PC-9 (cell line): ENCODE measurements around the gene BICDL2. TPM values are rescaled to one million over a fixed set of nuclear protein-coding genes. Genes with fewer than 3 reads are reported as not detected.
"Not testable (repeated sequence)": the region's sequence is repeated elsewhere in the genome, so short reads cannot be mapped to it uniquely, and the experiment has no call there.

Experiments
- BruUV-seq: library from RNA; stranded (reverse); fragments of 400-500 nt; replicated peaks from 2 replicates; lab custom pipeline; 2021; lab: Mats Ljungman, UMichigan
- CTCF ChIA-PET: fragments of 300-600 bp; sonication (Branson Sonifier 250); formaldehyde crosslinking; loops from one replicate; lab custom pipeline; 2022; ENCODE audit warnings: antibody characterized with exemption; lab: Charles Lee
- POLR2A ChIA-PET: fragments of 300-600 bp; sonication (Branson Sonifier 250); formaldehyde crosslinking; loops from one replicate; lab custom pipeline; 2022; ENCODE audit warnings: antibody characterized with exemption; ENCODE audit not compliant: unreplicated experiment; lab: Charles Lee
- DNase-seq, 2 experiments: peaks; one replicate each; pipeline versions ENCODE4 v3.0.0 to v3.0.0-alpha.2; 2015 to 2022; ENCODE audit warnings: mixed read lengths in 1 of 2
- H2AFZ ChIP-seq: fragments of 200-600 bp; sonication (generic); 2 replicates; pipeline ENCODE4 v1.8.1; 2017; ENCODE audit warnings: antibody characterized with exemption
- H3F3A ChIP-seq: fragments of 200-600 bp; sonication (generic); 2 replicates; pipeline ENCODE4 v1.8.1; 2017; ENCODE audit warnings: antibody characterized with exemption, mild to moderate bottlenecking, low read depth; ENCODE audit not compliant: insufficient read depth
- H3K27ac ChIP-seq: fragments of 200-600 bp; sonication (generic); 2 replicates; pipeline ENCODE4 v1.6.1; 2016; ENCODE audit warnings: mixed run types
- H3K27me3 ChIP-seq: fragments of 200-600 bp; sonication (generic); 2 replicates; pipeline ENCODE4 v1.6.1; 2016; ENCODE audit warnings: low read depth, mixed run types; ENCODE audit not compliant: insufficient read depth
- H3K36me3 ChIP-seq: fragments of 200-600 bp; sonication (generic); 2 replicates; pipeline ENCODE4 v1.6.1; 2016; ENCODE audit warnings: low read depth, mixed run types
- H3K4me1 ChIP-seq: fragments of 200-600 bp; sonication (generic); replicated peaks from 2 replicates; pipeline ENCODE4 v1.6.1; 2016; ENCODE audit warnings: mixed run types; ENCODE audit not compliant: insufficient read depth
- H3K4me2 ChIP-seq: fragments of 200-600 bp; sonication (generic); 2 replicates; pipeline ENCODE4 v1.6.1; 2017; ENCODE audit warnings: mixed run types
- H3K4me3 ChIP-seq: fragments of 200-600 bp; sonication (generic); 2 replicates; pipeline ENCODE4 v1.6.1; 2016; ENCODE audit warnings: mixed run types
- H3K79me2 ChIP-seq: fragments of 200-600 bp; sonication (generic); 2 replicates; pipeline ENCODE4 v1.6.1; 2017; ENCODE audit warnings: low read depth, mixed run types
- H3K9me2 ChIP-seq: fragments of 200-600 bp; sonication (generic); 2 replicates; pipeline ENCODE4 v1.8.1; 2017; ENCODE audit warnings: mild to moderate bottlenecking; ENCODE audit not compliant: insufficient read depth
- H3K9me3 ChIP-seq: fragments of 200-600 bp; sonication (generic); 2 replicates; pipeline ENCODE4 v1.8.1; 2016; ENCODE audit warnings: low read depth; ENCODE audit not compliant: insufficient read depth
- H4K20me1 ChIP-seq: fragments of 200-600 bp; sonication (generic); 2 replicates; pipeline ENCODE4 v1.8.1; 2017; ENCODE audit not compliant: insufficient read depth
- EZH2 ChIP-seq: fragments of 200-600 bp; sonication (generic); IDR thresholded peaks from 2 replicates; pipeline ENCODE4 v1.8.0; 2017; ENCODE audit warnings: antibody characterized with exemption, low read depth
- intact Hi-C: fragments of 100-400 bp; cut with micrococcal nuclease; formaldehyde crosslinking; loops from one replicate; pipeline ENCODE4 v1.10.0; 2022; ENCODE audit not compliant: unreplicated experiment
- total RNA-seq: library from RNA; stranded (reverse); gene quantifications from 2 replicates; pipeline ENCODE4 v1.2.3, GENCODE V29; 2021
- TF ChIP-seq, protein P1 (sequence below): fragments of 200-600 bp; sonication (generic); conservative IDR thresholded peaks from 2 replicates; pipeline ENCODE4 v1.6.1; 2017; ENCODE audit warnings: mixed run types, antibody characterized with exemption, mild to moderate bottlenecking, moderate library complexity

Gene BICDL2
- total RNA-seq, 1 experiment from 2014 or later = 57.9 TPM

DNA sequence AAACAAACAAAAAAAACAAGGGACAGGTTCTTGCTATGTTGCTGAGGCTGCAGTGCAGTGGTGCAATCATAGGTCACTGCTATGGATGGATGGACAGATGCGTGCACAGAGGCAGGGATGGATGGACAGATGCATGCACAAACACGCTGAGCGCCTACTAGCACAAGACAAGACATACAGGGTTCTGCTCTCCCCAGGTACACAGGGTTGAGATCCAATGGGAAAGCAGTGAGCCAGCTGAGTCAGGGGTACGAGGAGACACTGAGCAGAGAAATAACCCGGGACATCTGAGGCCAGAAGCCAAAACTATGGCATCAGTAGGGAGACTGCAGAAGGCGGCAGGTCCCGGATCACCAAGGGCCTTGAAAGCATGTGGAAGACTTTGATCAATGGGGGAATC, 34.9 kb upstream of the BICDL2 start:
- intact Hi-C loops = no loop called here
- no TSS peak for BruUV-seq

DNA sequence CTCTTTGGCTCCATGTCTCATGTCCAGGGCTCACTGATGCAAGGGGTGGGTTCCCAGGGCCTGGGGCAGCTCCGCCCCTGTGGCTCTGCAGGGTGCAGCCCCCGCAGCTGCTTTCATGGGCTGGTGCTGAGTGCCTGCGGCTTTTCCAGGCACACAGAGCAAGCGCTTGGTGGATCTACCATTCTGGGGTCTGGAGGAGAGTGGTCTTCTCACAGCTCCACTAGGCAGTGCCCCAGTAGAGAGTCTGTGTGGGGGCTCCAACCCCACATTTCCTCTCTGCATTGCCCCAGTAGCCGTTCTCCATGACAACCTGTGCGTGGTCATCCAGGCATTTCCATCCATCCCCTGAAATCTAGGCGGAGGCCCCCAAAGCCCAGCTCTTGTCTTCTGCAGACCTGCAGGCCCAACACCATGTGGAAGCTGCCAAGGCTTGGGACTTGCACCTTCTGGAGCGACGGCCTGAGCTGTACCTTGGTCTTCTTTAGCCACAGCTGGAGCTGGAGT, 33.9 kb upstream of the BICDL2 start:
- POLR2A ChIA-PET = no interaction called here
- Histone ChIP-seq H3K4me2 (no peak overlapping the region), H3K9me3 (no peaks in the 10 kb centered on the region), H3K9me2 (no peaks in the 10 kb centered on the region), H3K4me1 (peaks cover 12% of the 10 kb centered on the region), H3K79me2 (no peaks in the 10 kb centered on the region), H4K20me1 (no peaks in the 10 kb centered on the region), H2AFZ (no peak overlapping the region), H3K36me3 (no peaks in the 10 kb centered on the region), H3K27me3 (no peaks in the 10 kb centered on the region), H3F3A (no peaks in the 10 kb centered on the region), H3K27ac (no peak overlapping the region), H3K4me3 (no peak overlapping the region)
- DNase-seq = no peak
- TF ChIP-seq, protein P1, sequence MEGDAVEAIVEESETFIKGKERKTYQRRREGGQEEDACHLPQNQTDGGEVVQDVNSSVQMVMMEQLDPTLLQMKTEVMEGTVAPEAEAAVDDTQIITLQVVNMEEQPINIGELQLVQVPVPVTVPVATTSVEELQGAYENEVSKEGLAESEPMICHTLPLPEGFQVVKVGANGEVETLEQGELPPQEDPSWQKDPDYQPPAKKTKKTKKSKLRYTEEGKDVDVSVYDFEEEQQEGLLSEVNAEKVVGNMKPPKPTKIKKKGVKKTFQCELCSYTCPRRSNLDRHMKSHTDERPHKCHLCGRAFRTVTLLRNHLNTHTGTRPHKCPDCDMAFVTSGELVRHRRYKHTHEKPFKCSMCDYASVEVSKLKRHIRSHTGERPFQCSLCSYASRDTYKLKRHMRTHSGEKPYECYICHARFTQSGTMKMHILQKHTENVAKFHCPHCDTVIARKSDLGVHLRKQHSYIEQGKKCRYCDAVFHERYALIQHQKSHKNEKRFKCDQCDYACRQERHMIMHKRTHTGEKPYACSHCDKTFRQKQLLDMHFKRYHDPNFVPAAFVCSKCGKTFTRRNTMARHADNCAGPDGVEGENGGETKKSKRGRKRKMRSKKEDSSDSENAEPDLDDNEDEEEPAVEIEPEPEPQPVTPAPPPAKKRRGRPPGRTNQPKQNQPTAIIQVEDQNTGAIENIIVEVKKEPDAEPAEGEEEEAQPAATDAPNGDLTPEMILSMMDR = no peak
- no peak for TF ChIP-seq EZH2
- BruUV-seq = no TSS peak
- intact Hi-C loops = no loop called here
- CTCF ChIA-PET = no interaction called here

More for the DNA sequence above, 34.9 kb upstream of the BICDL2 start:
- no peak overlapping the region for H2AFZ ChIP-seq
- H3K9me3 ChIP-seq = no peaks in the 10 kb centered on the region
- no peaks in the 10 kb centered on the region for H3K9me2 ChIP-seq
- H3K79me2 ChIP-seq = no peaks in the 10 kb centered on the region
- ChIA-PET CTCF (no interaction called here), POLR2A (no interaction called here)
- no peak for DNase-seq
- no peaks in the 10 kb centered on the region for H3F3A ChIP-seq
- H3K27ac ChIP-seq = no peak overlapping the region
- no peak overlapping the region for H3K4me3 ChIP-seq
- H3K4me2 ChIP-seq = no peak overlapping the region
- no peaks in the 10 kb centered on the region for H4K20me1 ChIP-seq
- TF ChIP-seq EZH2 = no peak
- TF ChIP-seq, protein P1 = no peak
- H3K4me1 ChIP-seq = peaks cover 12% of the 10 kb centered on the region
- H3K36me3 ChIP-seq = no peaks in the 10 kb centered on the region
- no peaks in the 10 kb centered on the region for H3K27me3 ChIP-seq

DNA sequence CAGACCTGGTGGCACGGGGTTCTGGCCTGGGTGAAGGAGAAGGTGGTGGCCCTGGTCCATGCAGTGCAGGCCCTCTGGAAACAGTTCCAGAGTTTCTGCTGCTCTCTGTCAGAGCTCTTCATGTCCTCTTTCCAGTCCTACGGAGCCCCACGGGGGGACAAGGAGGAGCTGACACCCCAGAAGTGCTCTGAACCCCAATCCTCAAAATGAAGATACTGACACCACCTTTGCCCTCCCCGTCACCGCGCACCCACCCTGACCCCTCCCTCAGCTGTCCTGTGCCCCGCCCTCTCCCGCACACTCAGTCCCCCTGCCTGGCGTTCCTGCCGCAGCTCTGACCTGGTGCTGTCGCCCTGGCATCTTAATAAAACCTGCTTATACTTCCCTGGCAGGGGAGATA, 32.4 kb upstream of the BICDL2 start:
- H3K79me2 ChIP-seq, H3F3A ChIP-seq, H3K4me3 ChIP-seq, intact Hi-C loops, H3K27me3 ChIP-seq, H4K20me1 ChIP-seq, H3K4me2 ChIP-seq, CTCF ChIA-PET, DNase-seq, H2AFZ ChIP-seq, BruUV-seq, H3K9me3 ChIP-seq, H3K9me2 ChIP-seq, H3K36me3 ChIP-seq, H3K27ac ChIP-seq: not testable (repeated sequence)
- POLR2A ChIA-PET = interaction anchor here (0.6 kb wide), 1 partner anchor 76 kb away, joined by 8 read pairs; no protein-coding TSS in a partner anchor
- H3K4me1 ChIP-seq = peaks cover 12% of the 10 kb centered on the region

DNA sequence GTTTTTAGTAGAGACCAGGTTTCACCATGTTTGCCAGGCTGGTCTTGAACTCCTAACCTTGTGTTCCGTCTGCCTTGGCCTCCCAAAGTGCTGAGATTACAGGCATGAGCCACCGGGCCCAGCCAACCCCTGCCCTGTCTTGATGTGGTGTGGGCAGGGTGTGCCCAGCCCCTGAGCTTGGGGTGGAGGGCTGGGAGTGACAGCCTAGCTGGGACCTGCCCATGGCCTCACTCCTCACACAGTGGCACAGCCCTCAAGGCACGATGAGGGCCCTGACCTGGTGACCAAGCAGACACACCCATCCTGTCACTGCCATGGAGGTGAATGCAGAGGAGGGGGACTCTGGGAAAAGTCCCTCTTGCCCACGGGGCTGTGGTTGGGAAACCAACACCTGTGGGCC, 31.7 kb upstream of the BICDL2 start:
- H3K4me3 ChIP-seq = no peak overlapping the region
- no peaks in the 10 kb centered on the region for H3F3A ChIP-seq
- H3K4me2 ChIP-seq = no peak overlapping the region
- TF ChIP-seq, protein P1 = no peak
- no peaks in the 10 kb centered on the region for H3K9me2 ChIP-seq
- no peak overlapping the region for H3K27ac ChIP-seq
- H3K36me3 ChIP-seq = no peaks in the 10 kb centered on the region
- peaks cover 12% of the 10 kb centered on the region for H3K4me1 ChIP-seq
- ChIA-PET CTCF (no interaction called here), POLR2A (interaction anchor here (0.6 kb wide), 1 partner anchor 77 kb away, joined by 8 read pairs; no protein-coding TSS in a partner anchor)
- BruUV-seq = no TSS peak
- DNase-seq = peak in 1 of 2 experiments; percentile 40
- no peak overlapping the region for H2AFZ ChIP-seq
- intact Hi-C loops = no loop called here
- no peaks in the 10 kb centered on the region for H3K79me2 ChIP-seq
- H4K20me1 ChIP-seq = no peaks in the 10 kb centered on the region
- H3K27me3 ChIP-seq = no peaks in the 10 kb centered on the region
- no peaks in the 10 kb centered on the region for H3K9me3 ChIP-seq
